ENCODE data around the gene SERPINA5.

DNA sequence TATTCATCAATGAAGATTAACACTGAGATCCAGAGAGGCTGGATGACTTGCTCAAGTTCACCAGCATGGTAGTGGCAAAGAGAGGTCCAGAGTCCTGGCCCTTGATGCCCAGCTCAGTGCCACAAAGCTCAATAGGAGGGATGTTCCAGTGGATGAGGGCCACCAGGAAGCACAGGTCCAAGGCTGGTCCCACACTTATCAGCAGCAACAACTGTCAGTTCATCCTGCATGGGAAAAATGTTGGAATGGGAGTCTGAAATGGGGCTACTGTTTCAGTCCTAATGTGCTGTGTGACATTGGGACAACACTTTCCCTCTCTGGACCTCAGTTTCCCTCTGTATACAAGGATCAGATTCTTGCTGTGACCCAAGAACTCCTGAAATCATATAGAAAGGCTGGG, 11.2 kb downstream of the SERPINA5 start:
- TF ChIP-seq EP300 (IDR thresholded peaks at IDR 0.05; ENCODE audit: low read depth in 2 of 2, low read length in 2 of 2): no peak
- no peak for TF ChIP-seq EP300 (CRISPR knock-in tag; IDR thresholded peaks at IDR 0.05; ENCODE audit: borderline replicate concordance)
- no peak for TF ChIP-seq SIN3A (IDR thresholded peaks at IDR 0.05; ENCODE audit: borderline replicate concordance, low read depth, low read length)
- no peak for TF ChIP-seq POLR2AphosphoS5 (IDR thresholded peaks at IDR 0.05; ENCODE audit: low read depth, low read length)
- TF ChIP-seq, protein P1, sequence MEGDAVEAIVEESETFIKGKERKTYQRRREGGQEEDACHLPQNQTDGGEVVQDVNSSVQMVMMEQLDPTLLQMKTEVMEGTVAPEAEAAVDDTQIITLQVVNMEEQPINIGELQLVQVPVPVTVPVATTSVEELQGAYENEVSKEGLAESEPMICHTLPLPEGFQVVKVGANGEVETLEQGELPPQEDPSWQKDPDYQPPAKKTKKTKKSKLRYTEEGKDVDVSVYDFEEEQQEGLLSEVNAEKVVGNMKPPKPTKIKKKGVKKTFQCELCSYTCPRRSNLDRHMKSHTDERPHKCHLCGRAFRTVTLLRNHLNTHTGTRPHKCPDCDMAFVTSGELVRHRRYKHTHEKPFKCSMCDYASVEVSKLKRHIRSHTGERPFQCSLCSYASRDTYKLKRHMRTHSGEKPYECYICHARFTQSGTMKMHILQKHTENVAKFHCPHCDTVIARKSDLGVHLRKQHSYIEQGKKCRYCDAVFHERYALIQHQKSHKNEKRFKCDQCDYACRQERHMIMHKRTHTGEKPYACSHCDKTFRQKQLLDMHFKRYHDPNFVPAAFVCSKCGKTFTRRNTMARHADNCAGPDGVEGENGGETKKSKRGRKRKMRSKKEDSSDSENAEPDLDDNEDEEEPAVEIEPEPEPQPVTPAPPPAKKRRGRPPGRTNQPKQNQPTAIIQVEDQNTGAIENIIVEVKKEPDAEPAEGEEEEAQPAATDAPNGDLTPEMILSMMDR (CRISPR knock-in tag; IDR thresholded peaks at IDR 0.05): no peak
- TF ChIP-seq CREB1 (IDR thresholded peaks at IDR 0.05): no peak
- no peak for TF ChIP-seq CREB1 (CRISPR knock-in tag; IDR thresholded peaks at IDR 0.05)
- TF ChIP-seq, protein P2, sequence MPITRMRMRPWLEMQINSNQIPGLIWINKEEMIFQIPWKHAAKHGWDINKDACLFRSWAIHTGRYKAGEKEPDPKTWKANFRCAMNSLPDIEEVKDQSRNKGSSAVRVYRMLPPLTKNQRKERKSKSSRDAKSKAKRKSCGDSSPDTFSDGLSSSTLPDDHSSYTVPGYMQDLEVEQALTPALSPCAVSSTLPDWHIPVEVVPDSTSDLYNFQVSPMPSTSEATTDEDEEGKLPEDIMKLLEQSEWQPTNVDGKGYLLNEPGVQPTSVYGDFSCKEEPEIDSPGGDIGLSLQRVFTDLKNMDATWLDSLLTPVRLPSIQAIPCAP (CRISPR knock-in tag; IDR thresholded peaks at IDR 0.05; ENCODE audit: low read depth): no peak
- TF ChIP-seq RXRA (CRISPR knock-in tag; IDR thresholded peaks at IDR 0.05): no peak
- no peak for TF ChIP-seq ZNF615 (CRISPR knock-in tag; IDR thresholded peaks at IDR 0.05; ENCODE audit: borderline replicate concordance)
- TF ChIP-seq NFYB (CRISPR knock-in tag; IDR thresholded peaks at IDR 0.05): no peak
- TF ChIP-seq POLR2A (IDR thresholded peaks at IDR 0.05; ENCODE audit: insufficient read depth in 1 of 2, low read depth in 2 of 2, low read length in 2 of 2): peak in 1 of 2 experiments; percentile 35; a peak in 1 of 4 replicates
- TF ChIP-seq JUN (CRISPR knock-in tag; IDR thresholded peaks at IDR 0.05): no peak
